ENCODE measurements around the gene ARHGAP4.
A peak's percentile ranks its signal among the peaks of the same experiment; 100 is the strongest.

ARHGAP4 gene

DNA sequence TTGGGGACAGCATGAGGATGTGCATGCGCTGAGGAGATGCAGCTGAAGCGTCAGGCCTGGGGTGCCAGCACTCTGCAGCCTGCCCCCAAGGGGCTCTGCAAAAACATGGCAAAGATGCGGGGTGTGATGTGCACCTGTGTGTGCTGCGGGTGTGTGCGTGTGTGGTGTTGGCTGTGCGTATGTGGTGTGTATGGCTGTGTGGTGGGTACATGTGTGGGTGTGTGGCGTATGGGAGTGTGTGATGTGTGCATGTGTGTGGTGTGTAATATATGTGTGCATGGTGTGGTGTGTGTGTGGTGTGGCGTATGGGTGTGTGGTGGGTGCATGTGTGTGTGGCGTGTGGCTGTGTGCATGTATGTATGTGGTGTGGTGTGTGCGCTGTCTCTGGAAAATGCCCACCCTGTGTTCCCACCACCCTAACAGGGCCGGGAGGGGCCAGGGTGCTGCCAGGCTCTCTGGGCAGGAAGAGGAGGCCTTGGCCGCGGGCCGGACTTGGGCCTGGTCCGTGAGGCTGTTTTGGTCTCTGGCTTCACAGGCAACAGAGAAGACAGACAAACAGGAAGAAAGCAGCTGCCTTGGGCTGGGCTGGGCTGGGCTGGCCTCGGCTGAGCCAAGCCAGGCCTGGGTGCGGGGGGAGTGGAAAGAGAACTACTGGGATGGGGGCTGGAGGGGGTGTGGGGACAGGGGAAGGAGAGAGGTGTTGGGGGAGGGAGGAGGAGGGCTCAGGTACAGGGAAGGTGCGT, 22.7 kb downstream of the ARHGAP4 start:
- in situ Hi-C loops (cut with MboI; ENCODE audit: low sequenced_read_pairs, unreplicated experiment) = no loop called here
- TF ChIP-seq, protein P1, sequence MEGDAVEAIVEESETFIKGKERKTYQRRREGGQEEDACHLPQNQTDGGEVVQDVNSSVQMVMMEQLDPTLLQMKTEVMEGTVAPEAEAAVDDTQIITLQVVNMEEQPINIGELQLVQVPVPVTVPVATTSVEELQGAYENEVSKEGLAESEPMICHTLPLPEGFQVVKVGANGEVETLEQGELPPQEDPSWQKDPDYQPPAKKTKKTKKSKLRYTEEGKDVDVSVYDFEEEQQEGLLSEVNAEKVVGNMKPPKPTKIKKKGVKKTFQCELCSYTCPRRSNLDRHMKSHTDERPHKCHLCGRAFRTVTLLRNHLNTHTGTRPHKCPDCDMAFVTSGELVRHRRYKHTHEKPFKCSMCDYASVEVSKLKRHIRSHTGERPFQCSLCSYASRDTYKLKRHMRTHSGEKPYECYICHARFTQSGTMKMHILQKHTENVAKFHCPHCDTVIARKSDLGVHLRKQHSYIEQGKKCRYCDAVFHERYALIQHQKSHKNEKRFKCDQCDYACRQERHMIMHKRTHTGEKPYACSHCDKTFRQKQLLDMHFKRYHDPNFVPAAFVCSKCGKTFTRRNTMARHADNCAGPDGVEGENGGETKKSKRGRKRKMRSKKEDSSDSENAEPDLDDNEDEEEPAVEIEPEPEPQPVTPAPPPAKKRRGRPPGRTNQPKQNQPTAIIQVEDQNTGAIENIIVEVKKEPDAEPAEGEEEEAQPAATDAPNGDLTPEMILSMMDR (IDR thresholded peaks at IDR 0.05; ENCODE audit: borderline replicate concordance, control extremely low read depth, extremely low read depth, insufficient read depth, missing control alignments) = no peak
- DNase-seq (ENCODE audit: low spot score) = no peak

DNA sequence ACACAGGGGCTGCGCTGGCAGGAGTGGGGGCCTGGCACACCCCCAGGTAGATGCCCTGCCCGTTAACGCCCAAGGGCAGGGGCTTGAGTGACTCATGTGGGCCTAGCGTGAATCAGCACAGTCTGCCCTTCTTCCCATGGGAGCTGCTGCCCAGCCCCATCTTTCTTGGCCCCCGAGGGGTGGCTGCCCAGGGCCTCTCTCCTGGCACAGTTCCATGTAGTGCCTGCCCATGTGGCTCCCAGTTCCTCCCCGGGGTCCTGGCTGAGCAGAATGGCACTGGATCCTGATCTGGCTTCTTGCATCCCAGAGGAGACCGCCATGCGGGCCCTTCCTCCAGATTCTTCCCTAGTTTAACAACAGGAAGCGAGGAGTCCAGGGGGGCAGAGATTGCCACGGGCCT, 23.7 kb downstream of the ARHGAP4 start:
- TF ChIP-seq, protein P1 (IDR thresholded peaks at IDR 0.05; ENCODE audit: borderline replicate concordance, control extremely low read depth, extremely low read depth, insufficient read depth, missing control alignments) = no peak
- DNase-seq (ENCODE audit: low spot score) = no peak
- in situ Hi-C loops (cut with MboI; ENCODE audit: low sequenced_read_pairs, unreplicated experiment) = no loop called here

DNA sequence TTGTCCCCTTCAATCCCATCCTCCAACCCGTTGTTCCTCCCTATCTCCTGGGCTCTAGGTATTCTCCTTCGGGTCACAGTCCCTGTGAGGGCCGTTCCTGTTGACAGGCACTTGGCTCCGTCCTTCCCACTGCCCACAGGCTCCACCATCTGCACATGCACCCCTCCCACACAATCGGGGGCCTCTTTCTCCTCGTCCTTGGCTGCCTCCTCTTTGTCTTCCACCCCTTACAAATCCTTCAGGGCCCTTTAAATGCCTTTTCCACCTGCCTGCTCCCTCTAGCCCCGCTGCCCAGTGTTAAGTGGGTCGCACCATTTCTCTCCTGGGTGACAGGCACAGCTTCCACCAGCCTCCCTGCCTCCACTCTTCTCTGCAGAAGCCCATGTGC, 24.3 kb downstream of the ARHGAP4 start:
- TF ChIP-seq, protein P1 (IDR thresholded peaks at IDR 0.05; ENCODE audit: borderline replicate concordance, control extremely low read depth, extremely low read depth, insufficient read depth, missing control alignments) = no peak
- in situ Hi-C loops (cut with MboI; ENCODE audit: low sequenced_read_pairs, unreplicated experiment) = no loop called here
- DNase-seq (ENCODE audit: low spot score) = no peak

DNA sequence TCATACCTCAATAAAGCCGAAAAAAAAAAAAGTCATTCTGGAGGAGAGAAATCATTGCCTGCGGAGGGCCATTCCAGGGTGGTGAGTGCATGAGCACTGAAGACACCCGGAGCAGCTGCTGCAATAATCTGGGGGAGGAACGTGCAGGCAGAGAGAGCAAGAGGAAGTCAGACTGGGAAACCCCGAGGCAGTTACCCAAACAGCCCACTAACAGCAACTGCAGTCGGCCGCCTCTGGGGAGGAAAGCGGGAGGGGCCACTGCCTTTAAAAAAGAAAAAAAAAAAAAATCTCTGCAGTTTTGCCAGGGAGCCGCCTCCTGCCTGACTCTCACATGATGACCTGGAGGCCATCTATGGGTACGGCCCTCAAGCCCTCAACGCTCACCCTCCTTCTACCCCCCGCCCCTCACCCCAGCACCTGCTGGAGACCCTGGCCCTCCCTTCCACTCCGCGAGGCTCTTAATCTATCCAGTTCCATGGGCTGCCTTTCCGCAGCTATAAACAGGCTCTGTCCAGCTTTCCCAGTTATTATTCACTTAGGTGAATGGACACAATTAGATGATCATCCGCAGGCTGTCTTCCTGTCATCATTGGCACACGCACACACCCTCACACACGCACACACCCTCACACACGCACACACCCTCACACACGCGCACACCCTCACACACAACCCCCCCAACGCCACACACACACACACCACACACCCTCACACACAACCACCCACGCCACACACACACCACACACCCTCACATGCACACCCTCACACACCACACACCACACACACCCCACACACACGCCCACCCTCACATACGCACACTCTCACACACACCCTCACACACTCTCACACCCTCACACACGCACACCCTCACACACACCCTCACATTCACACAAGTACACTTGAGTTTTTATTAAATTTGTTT, 25.0 kb downstream of the ARHGAP4 start:
- in situ Hi-C loops (cut with MboI; ENCODE audit: low sequenced_read_pairs, unreplicated experiment) = no loop called here
- TF ChIP-seq, protein P1 (IDR thresholded peaks at IDR 0.05; ENCODE audit: borderline replicate concordance, control extremely low read depth, extremely low read depth, insufficient read depth, missing control alignments) = no peak
- DNase-seq (ENCODE audit: low spot score) = peak; percentile 88

DNA sequence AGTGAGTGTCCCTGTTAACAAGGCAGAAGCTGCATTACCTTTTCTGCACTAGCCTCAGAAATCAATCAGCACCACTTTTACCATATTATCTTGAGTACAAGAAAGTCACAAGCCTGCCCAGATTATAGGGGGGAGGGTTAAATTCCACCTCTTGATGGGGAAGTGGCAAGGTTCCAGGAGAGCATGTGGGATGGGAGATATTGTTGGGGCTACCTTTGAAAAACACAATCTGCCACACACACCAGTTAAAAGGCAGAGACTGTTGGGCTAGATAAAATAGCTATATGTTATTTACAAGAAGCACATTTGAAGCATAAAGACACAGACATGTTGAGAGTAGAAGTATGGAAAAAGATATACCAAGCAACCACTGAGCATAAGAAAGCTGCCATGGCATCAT, 28.2 kb downstream of the ARHGAP4 start:
- DNase-seq (ENCODE audit: low spot score) = no peak
- TF ChIP-seq, protein P1 (IDR thresholded peaks at IDR 0.05; ENCODE audit: borderline replicate concordance, control extremely low read depth, extremely low read depth, insufficient read depth, missing control alignments) = no peak
- in situ Hi-C loops (cut with MboI; ENCODE audit: low sequenced_read_pairs, unreplicated experiment) = no loop called here

DNA sequence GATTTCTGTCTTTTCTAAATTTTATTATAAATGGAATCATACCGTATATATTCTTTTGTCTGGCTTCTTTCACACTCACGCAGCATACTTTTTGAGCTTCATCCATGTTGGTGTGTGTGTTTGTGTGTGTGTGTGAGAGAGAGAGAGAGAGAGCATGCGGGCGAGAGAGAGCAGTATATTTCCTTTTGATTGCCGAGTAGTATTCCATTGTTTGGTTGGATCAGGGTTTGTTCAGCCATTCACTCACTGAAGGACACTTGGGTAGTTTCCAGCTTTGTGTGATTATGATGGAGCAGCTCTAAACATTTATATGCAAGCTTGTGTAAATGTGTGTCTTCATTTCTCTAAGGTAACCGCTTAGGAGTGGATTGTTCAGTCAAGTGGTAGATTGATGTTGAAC, 36.9 kb downstream of the ARHGAP4 start:
- in situ Hi-C loops (cut with MboI; ENCODE audit: low sequenced_read_pairs, unreplicated experiment) = no loop called here
- DNase-seq (ENCODE audit: low spot score) = no peak
- TF ChIP-seq, protein P1 (IDR thresholded peaks at IDR 0.05; ENCODE audit: borderline replicate concordance, control extremely low read depth, extremely low read depth, insufficient read depth, missing control alignments) = no peak
